H1 (cell line): ENCODE results near the gene DDX41. TPM values are rescaled to one million over a fixed set of nuclear protein-coding genes. Genes with fewer than 3 reads are reported as not detected.
A peak's percentile ranks its signal among the peaks of the same experiment; 100 is the strongest.

Source experiments
- CTCF ChIA-PET: fragments of 300-600 bp; sonication (Branson Sonifier 250); formaldehyde crosslinking; loops from one replicate; lab custom pipeline; 2021; ENCODE audit not compliant: partially characterized antibody; lab: Charles Lee
- POLR2A ChIA-PET: fragments of 300-600 bp; sonication (Branson Sonifier 250); formaldehyde crosslinking; loops from one replicate; lab custom pipeline; 2021; ENCODE audit warnings: inconsistent platforms; ENCODE audit not compliant: partially characterized antibody; lab: Charles Lee
- DNase-seq, 2 experiments: peaks; one replicate each; pipeline versions ENCODE4 v3.0.0 to v3.0.0-alpha.2; 2010 to 2022; ENCODE audit warnings: low spot score in 2 of 2, low read depth in 1 of 2, mixed read lengths in 1 of 2
- FAIRE-seq: peaks from 2 replicates; lab custom pipeline; 2011; peaks lifted over from hg19 to GRCh38; lab: Jason Lieb, UNC
- H2AFZ ChIP-seq: 2 replicates; pipeline ENCODE4 v1.8.1; 2012; ENCODE audit warnings: low read length, inconsistent platforms
- H2AK5ac ChIP-seq: 2 replicates; pipeline ENCODE4 v1.6.1; 2013; ENCODE audit warnings: low read depth, low read length
- H2BK120ac ChIP-seq: replicated peaks from 2 replicates; pipeline ENCODE3; 2013; ENCODE audit warnings: low read depth, low read length, inconsistent platforms
- H2BK12ac ChIP-seq: 2 replicates; pipeline ENCODE4 v1.6.1; 2013; ENCODE audit warnings: low read depth, low read length
- H2BK15ac ChIP-seq: 2 replicates; pipeline ENCODE4 v1.6.1; 2013; ENCODE audit warnings: low read length
- H2BK20ac ChIP-seq: 2 replicates; pipeline ENCODE4 v1.6.1; 2013; ENCODE audit warnings: low read length
- H2BK5ac ChIP-seq: 2 replicates; pipeline ENCODE4 v1.6.1; 2013; ENCODE audit warnings: low read depth, low read length
- H3K14ac ChIP-seq: 2 replicates; pipeline ENCODE4 v1.6.1; 2013; ENCODE audit warnings: inconsistent platforms; ENCODE audit not compliant: insufficient read length
- H3K18ac ChIP-seq: 2 replicates; pipeline ENCODE4 v1.6.1; 2013; ENCODE audit warnings: low read length; ENCODE audit errors: extremely low read depth
- H3K23ac ChIP-seq: 2 replicates; pipeline ENCODE4 v1.6.1; 2013; ENCODE audit warnings: inconsistent platforms; ENCODE audit not compliant: insufficient read length
- H3K23me2 ChIP-seq: 2 replicates; pipeline ENCODE4 v1.6.1; 2013; ENCODE audit warnings: low read depth, low read length
- H3K27ac ChIP-seq: 2 replicates; pipeline ENCODE4 v1.6.1; 2011; ENCODE audit warnings: low read depth, low read length, inconsistent platforms
- H3K27me3 ChIP-seq, 4 experiments: replicated peaks in 1 of 4; 1 replicate in 1 of 4; 2 replicates in 3 of 4; pipeline versions ENCODE4 v1.6.1 to v1.8.1; 2011 to 2013; ENCODE audit warnings: low read length in 3 of 4, mild to moderate bottlenecking in 3 of 4, inconsistent platforms in 2 of 4, mixed read lengths in 2 of 4, moderate library complexity in 1 of 4; ENCODE audit not compliant: control insufficient read depth in 3 of 4, insufficient read depth in 3 of 4; ENCODE audit errors: extremely low read depth in 1 of 4
- H3K36me3 ChIP-seq, 4 experiments: 2 replicates each; pipeline versions ENCODE4 v1.6.1 to v1.8.1; 2011 to 2013; ENCODE audit warnings: mild to moderate bottlenecking in 4 of 4, low read length in 3 of 4, moderate library complexity in 2 of 4, control low read depth in 1 of 4, inconsistent platforms in 1 of 4; ENCODE audit not compliant: insufficient read depth in 4 of 4, control insufficient read depth in 2 of 4
- H3K4ac ChIP-seq: replicated peaks from 2 replicates; pipeline ENCODE3; 2013; ENCODE audit warnings: low read length, low read depth, mixed read lengths, inconsistent platforms; ENCODE audit not compliant: insufficient read length
- H3K4me1 ChIP-seq, 4 experiments: replicated peaks in 1 of 4; 1 replicate in 1 of 4; 2 replicates in 3 of 4; pipeline versions ENCODE4 v1.6.1 to v1.8.1; 2011 to 2013; ENCODE audit warnings: low read length in 3 of 4, inconsistent platforms in 2 of 4, mixed read lengths in 1 of 4; ENCODE audit not compliant: insufficient read depth in 4 of 4, control insufficient read depth in 3 of 4
- H3K4me2 ChIP-seq, 2 experiments: 2 replicates each; pipeline versions ENCODE4 v1.6.1 to v1.8.1; 2011 to 2013; ENCODE audit warnings: low read depth in 2 of 2, low read length in 2 of 2, control low read depth in 1 of 2, inconsistent platforms in 1 of 2, mild to moderate bottlenecking in 1 of 2; ENCODE audit not compliant: insufficient read depth in 1 of 2
- H3K4me3 ChIP-seq, 4 experiments: fragments of 200-600, 300-600 bp in 1 of 4; sonication (generic), shearing (Covaris generic), sonication (Bioruptor Twin) in 1 of 4; 2 replicates each; pipeline versions ENCODE4 v1.5.1 to v1.8.1; 2011 to 2016; ENCODE audit warnings: low read length in 4 of 4, low read depth in 3 of 4, control low read depth in 2 of 4, inconsistent platforms in 2 of 4, mild to moderate bottlenecking in 2 of 4, mixed read lengths in 1 of 4, moderate library complexity in 1 of 4; ENCODE audit not compliant: insufficient read depth in 2 of 4; ENCODE audit errors: extremely low read depth in 1 of 4
- H3K56ac ChIP-seq: replicated peaks from 2 replicates; pipeline ENCODE3; 2013; ENCODE audit warnings: low read depth, mild to moderate bottlenecking, mixed read lengths, low read length, inconsistent platforms; ENCODE audit not compliant: insufficient read length
- H3K79me1 ChIP-seq: 2 replicates; pipeline ENCODE4 v1.6.1; 2013; ENCODE audit warnings: low read depth, low read length, control low read depth
- H3K79me2 ChIP-seq, 2 experiments: 2 replicates each; pipeline versions ENCODE4 v1.6.1 to v1.8.1; 2012 to 2013; ENCODE audit warnings: low read length in 2 of 2, mild to moderate bottlenecking in 2 of 2, inconsistent platforms in 1 of 2; ENCODE audit not compliant: insufficient read depth in 2 of 2, control insufficient read depth in 1 of 2
- H3K9ac ChIP-seq, 4 experiments: replicated peaks in 1 of 4; 1 replicate in 1 of 4; 2 replicates in 3 of 4; pipeline versions ENCODE4 v1.6.1 to v1.8.1; 2011 to 2013; ENCODE audit warnings: low read depth in 3 of 4, low read length in 3 of 4, control low read depth in 2 of 4, mild to moderate bottlenecking in 2 of 4, moderate library complexity in 2 of 4, inconsistent platforms in 1 of 4; ENCODE audit errors: extremely low read depth in 1 of 4
- H3K9me3 ChIP-seq, 2 experiments: 2 replicates each; pipeline versions ENCODE4 v1.6.1 to v1.8.1; 2012 to 2013; ENCODE audit warnings: mild to moderate bottlenecking in 2 of 2, moderate library complexity in 2 of 2, control low read depth in 1 of 2, inconsistent platforms in 1 of 2, low read depth in 1 of 2, low read length in 1 of 2, mixed read lengths in 1 of 2; ENCODE audit not compliant: insufficient read depth in 2 of 2
- H4K20me1 ChIP-seq, 2 experiments: replicated peaks in 1 of 2; 2 replicates each; pipeline versions ENCODE3 to v1.8.1; 2011 to 2013; ENCODE audit warnings: inconsistent platforms in 2 of 2, low read length in 2 of 2, mild to moderate bottlenecking in 1 of 2; ENCODE audit not compliant: insufficient read depth in 2 of 2, control insufficient read depth in 1 of 2
- H4K5ac ChIP-seq: 2 replicates; pipeline ENCODE4 v1.6.1; 2013; ENCODE audit warnings: low read length, low read depth, mixed read lengths, inconsistent platforms; ENCODE audit not compliant: insufficient read length
- H4K8ac ChIP-seq: 2 replicates; pipeline ENCODE4 v1.8.0; 2013; ENCODE audit warnings: mild to moderate bottlenecking, moderate library complexity, low read length, inconsistent platforms; ENCODE audit not compliant: insufficient read depth; ENCODE audit errors: extremely low read depth
- H4K91ac ChIP-seq: replicated peaks from 2 replicates; pipeline ENCODE3; 2013; ENCODE audit warnings: low read length, mixed read lengths, inconsistent platforms; ENCODE audit not compliant: insufficient read length
- BCL11A ChIP-seq, 2 experiments: IDR thresholded peaks; one replicate each; pipeline ENCODE4 v1.6.1; 2011; ENCODE audit warnings: low read depth in 2 of 2, low read length in 2 of 2, mild to moderate bottlenecking in 2 of 2
- PHF8 ChIP-seq: fragments of 200-600 bp; sonication (generic); conservative IDR thresholded peaks from 2 replicates; pipeline ENCODE4 v1.7.1; 2012; ENCODE audit warnings: low read depth, mild to moderate bottlenecking, inconsistent platforms, low read length, moderate library complexity
- RAD21 ChIP-seq, 2 experiments: IDR thresholded peaks in 1 of 2; conservative IDR thresholded peaks in 1 of 2; 2 replicates each; pipeline ENCODE4 v1.6.1; 2011; ENCODE audit warnings: low read depth in 2 of 2, low read length in 2 of 2, improper control_type of control experiment in 1 of 2, inconsistent platforms in 1 of 2, mild to moderate bottlenecking in 1 of 2, moderate library complexity in 1 of 2
- RNF2 ChIP-seq: fragments of 200-900, 300-1000 bp; sonication (generic); IDR thresholded peaks from 2 replicates; pipeline ENCODE4 v1.7.1; 2016; ENCODE audit warnings: borderline replicate concordance, low read depth, mild to moderate bottlenecking, antibody characterized with exemption, low read length; ENCODE audit not compliant: poor library complexity, severe bottlenecking; ENCODE audit errors: missing control alignments
- RXRA ChIP-seq: IDR thresholded peaks from 2 replicates; pipeline ENCODE4 v1.6.1; 2011; ENCODE audit warnings: low read depth, mild to moderate bottlenecking, low read length, moderate library complexity; ENCODE audit not compliant: insufficient read depth
- YY1 ChIP-seq: IDR thresholded peaks from 2 replicates; pipeline ENCODE4 v1.6.1; 2011; ENCODE audit warnings: low read depth, mild to moderate bottlenecking, low read length
- WGBS, 2 experiments: shearing (Covaris generic) in 1 of 2; methylation state at CpG; one replicate each; pipeline versions ENCODE4 v1.1.6 to v1.1.7; 2013 to 2015; ENCODE audit warnings: low lambda C conversion rate in 2 of 2, mixed read lengths in 2 of 2, inconsistent platforms in 1 of 2, low coverage in 1 of 2, missing lambda C conversion rate in 1 of 2; ENCODE audit not compliant: insufficient replicate concordance in 2 of 2, insufficient coverage in 1 of 2, insufficient read length in 1 of 2; ENCODE audit errors: extremely low coverage in 1 of 2, missing lambda C conversion rate in 1 of 2; 5-methylcytosine and 5-hydroxymethylcytosine counted together
- polyA plus RNA-seq, 7 experiments: library from polyadenylated mRNA; depleted of rRNA in 3 of 7; stranded (reverse) in 5 of 7; unstranded in 2 of 7; fragments of >200 nt in 5 of 7; fragments of 200-250 nt in 2 of 7; gene quantifications; 1 replicate in 5 of 7; 2 replicates in 1 of 7; 4 replicates in 1 of 7; pipeline versions ENCODE4 v1.2.1 to v1.2.3, GENCODE V29; 2011 to 2013; ENCODE audit warnings: missing spikeins in 2 of 7, mixed read lengths in 2 of 7
- total RNA-seq: library from RNA; stranded (reverse); fragmentation: NEBNext Ultra II Directional; extraction: Animal tissue kit (Norgen Biotek cat#: 25700); gene quantifications from 2 replicates; pipeline ENCODE4 v1.2.1, GENCODE V29; 2021
- TF ChIP-seq, protein P1 (sequence below): IDR thresholded peaks from 2 replicates; pipeline ENCODE4 v1.6.1; 2012; ENCODE audit warnings: low read length, inconsistent platforms
- TF ChIP-seq, protein P2 (sequence below): IDR thresholded peaks from 2 replicates; pipeline ENCODE4 v1.6.1; 2012; ENCODE audit warnings: inconsistent platforms

DDX41 gene
- total and polyA plus RNA-seq, 2 of the 8 experiments (the other 6 are each of a cell fraction or from before 2014, with no cell fraction given): 102 to 135 TPM

DNA sequence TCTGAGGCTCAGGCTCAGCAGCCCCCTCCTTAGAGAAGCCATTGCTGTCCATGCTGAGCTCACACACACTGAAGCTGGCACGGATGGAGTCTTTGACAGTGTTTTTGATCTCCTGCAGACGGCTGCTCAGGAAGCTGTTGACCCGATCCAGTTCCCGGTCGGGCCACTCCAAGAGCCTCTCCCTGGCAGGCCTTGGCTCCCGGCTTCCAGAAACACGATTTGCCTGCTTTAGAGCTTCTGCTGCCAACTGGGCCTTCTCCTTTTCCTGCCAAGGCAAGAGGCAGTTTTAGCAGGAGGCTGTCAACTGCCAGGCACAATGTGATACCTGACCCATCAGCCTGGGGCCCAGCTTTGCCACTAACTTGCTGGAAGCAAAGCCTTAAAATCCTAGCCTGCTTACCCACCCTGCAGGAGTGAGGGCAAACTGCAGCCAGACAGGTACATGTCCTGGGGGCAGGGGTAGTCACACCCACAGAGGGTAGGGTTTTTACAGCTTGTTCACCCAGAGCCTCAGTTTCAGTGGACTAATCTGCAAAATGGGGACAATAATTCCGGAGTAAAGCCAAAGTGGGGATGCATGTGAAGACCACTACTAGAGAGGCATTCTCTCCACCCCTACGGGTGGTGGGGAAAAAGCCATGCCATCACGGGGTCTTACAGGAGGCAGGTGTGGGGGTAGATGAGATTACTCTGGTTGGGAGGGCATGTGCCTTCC lies 8.3 kb upstream of the DDX41 start:
- Histone ChIP-seq H3K9ac (no peak overlapping the region), H3K56ac (no peak overlapping the region), H4K20me1 (peaks cover 9% of the 10 kb centered on the region in 2 experiments)

More for the DNA sequence above, 8.3 kb upstream of the DDX41 start:
- POLR2A ChIA-PET: interaction anchor here (0.8 to 1.9 kb wide), 12 partner anchors 8 to 53 kb away, joined by 3 to 10 read pairs (median 3); partner anchors contain the start of gene DDX41
- H3K36me3 ChIP-seq: peaks cover 25 to 69% (median 40%) of the 10 kb centered on the region in 4 experiments; a peak in 7 of 8 replicates
- 91% methylated on average over 10 of the region's 10 CpGs; no CpG with 5 or more reads in 1 of the 2 experiments for WGBS, 2 experiments
- no peak overlapping the region for H3K4me2 ChIP-seq
- no peak overlapping the region for H4K91ac ChIP-seq
- no peak overlapping the region for H3K4ac ChIP-seq
- no peaks in the 10 kb centered on the region for H3K79me1 ChIP-seq
- no peaks in the 10 kb centered on the region for H3K23me2 ChIP-seq
- H3K79me2 ChIP-seq: no peaks in the 10 kb centered on the region
- no peak overlapping the region for H2BK15ac ChIP-seq
- H2BK120ac ChIP-seq: no peak overlapping the region
- no peak overlapping the region for H3K4me3 ChIP-seq
- H2AFZ ChIP-seq: no peak overlapping the region
- TF ChIP-seq YY1 (no peak), RAD21 (IDR thresholded peaks at IDR 0.05 in 1 of 2, conservative IDR thresholded peaks at IDR 0.05 in 1 of 2; ENCODE audit: low read depth in 2 of 2, low read length in 2 of 2) (peak in 1 of 2 experiments; percentile 2; a peak in 1 of 4 replicates), PHF8 (no peak), BCL11A (IDR thresholded peaks at IDR 0.05; ENCODE audit: low read depth in 2 of 2, low read length in 2 of 2) (no peak), RXRA (no peak), RNF2 (no peak)
- TF ChIP-seq, protein P1, sequence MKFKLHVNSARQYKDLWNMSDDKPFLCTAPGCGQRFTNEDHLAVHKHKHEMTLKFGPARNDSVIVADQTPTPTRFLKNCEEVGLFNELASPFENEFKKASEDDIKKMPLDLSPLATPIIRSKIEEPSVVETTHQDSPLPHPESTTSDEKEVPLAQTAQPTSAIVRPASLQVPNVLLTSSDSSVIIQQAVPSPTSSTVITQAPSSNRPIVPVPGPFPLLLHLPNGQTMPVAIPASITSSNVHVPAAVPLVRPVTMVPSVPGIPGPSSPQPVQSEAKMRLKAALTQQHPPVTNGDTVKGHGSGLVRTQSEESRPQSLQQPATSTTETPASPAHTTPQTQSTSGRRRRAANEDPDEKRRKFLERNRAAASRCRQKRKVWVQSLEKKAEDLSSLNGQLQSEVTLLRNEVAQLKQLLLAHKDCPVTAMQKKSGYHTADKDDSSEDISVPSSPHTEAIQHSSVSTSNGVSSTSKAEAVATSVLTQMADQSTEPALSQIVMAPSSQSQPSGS: no peak
- TF ChIP-seq, protein P2, sequence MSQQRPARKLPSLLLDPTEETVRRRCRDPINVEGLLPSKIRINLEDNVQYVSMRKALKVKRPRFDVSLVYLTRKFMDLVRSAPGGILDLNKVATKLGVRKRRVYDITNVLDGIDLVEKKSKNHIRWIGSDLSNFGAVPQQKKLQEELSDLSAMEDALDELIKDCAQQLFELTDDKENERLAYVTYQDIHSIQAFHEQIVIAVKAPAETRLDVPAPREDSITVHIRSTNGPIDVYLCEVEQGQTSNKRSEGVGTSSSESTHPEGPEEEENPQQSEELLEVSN: no peak
- no peak overlapping the region for H2BK12ac ChIP-seq
- H4K8ac ChIP-seq: no peak overlapping the region
- H2BK20ac ChIP-seq: no peak overlapping the region
- no peaks in the 10 kb centered on the region for H3K27me3 ChIP-seq
- FAIRE-seq (no peak), DNase-seq (no peak)
- H4K5ac ChIP-seq: no peak overlapping the region
- no peak overlapping the region for H2BK5ac ChIP-seq
- H3K27ac ChIP-seq: no peak overlapping the region
- no peaks in the 10 kb centered on the region for H3K4me1 ChIP-seq
- no peak overlapping the region for H2AK5ac ChIP-seq
- CTCF ChIA-PET: interaction anchor here (0.6 to 2.2 kb wide), 13 partner anchors 9 to 543 kb away, joined by 3 to 12 read pairs (median 3); partner anchors contain the start of gene DOK3
- no peak overlapping the region for H3K23ac ChIP-seq
- H3K18ac ChIP-seq: no peak overlapping the region
- no peak overlapping the region for H3K14ac ChIP-seq
- no peaks in the 10 kb centered on the region for H3K9me3 ChIP-seq
